Kidney (tissue), 14 donors: Measurements from ENCODE around the gene SERPINA3. TPM values are rescaled to one million over a fixed set of nuclear protein-coding genes. Genes with fewer than 3 reads are reported as not detected.

Experiments used
- DNase-seq, 5 donors: peaks; one replicate each; pipeline ENCODE4 v3.0.0-alpha.2; 2013 to 2020
- FAIRE-seq: peaks from 2 replicates; lab custom pipeline; 2012; peaks lifted over from hg19 to GRCh38; lab: Jason Lieb, UNC
- H3K27ac ChIP-seq, 2 donors: one replicate each; pipeline ENCODE4 v1.7.0; 2013; ENCODE audit warnings: low read depth in 2 of 2, low read length in 2 of 2, inconsistent platforms in 1 of 2
- H3K27me3 ChIP-seq: one replicate; pipeline ENCODE4 v1.7.1; 2013; ENCODE audit warnings: low read length, inconsistent platforms; ENCODE audit not compliant: control insufficient read depth, insufficient read depth
- H3K36me3 ChIP-seq, 3 donors: one replicate each; pipeline versions ENCODE4 v1.7.0 to v1.7.1; 2013; ENCODE audit warnings: low read length in 3 of 3, control low read depth in 1 of 3, inconsistent platforms in 1 of 3; ENCODE audit not compliant: insufficient read depth in 3 of 3, control insufficient read depth in 2 of 3
- H3K4me1 ChIP-seq, 3 donors: one replicate each; pipeline versions ENCODE4 v1.7.0 to v1.7.1; 2013; ENCODE audit warnings: low read length in 3 of 3, inconsistent platforms in 1 of 3, low read depth in 1 of 3; ENCODE audit not compliant: control insufficient read depth in 2 of 3, insufficient read depth in 2 of 3
- H3K4me3 ChIP-seq, 3 donors: one replicate each; pipeline versions ENCODE4 v1.7.0 to v1.8.1; 2013; ENCODE audit warnings: low read length in 3 of 3, control low read depth in 1 of 3, inconsistent platforms in 1 of 3
- H3K9ac ChIP-seq, 3 donors: one replicate each; pipeline versions ENCODE4 v1.7.0 to v1.7.1; 2013; ENCODE audit warnings: low read length in 3 of 3, control low read depth in 1 of 3, inconsistent platforms in 1 of 3
- H3K9me3 ChIP-seq, 3 donors: one replicate each; pipeline versions ENCODE4 v1.7.0 to v1.7.1; 2013; ENCODE audit warnings: low read length in 3 of 3, control low read depth in 1 of 3, inconsistent platforms in 1 of 3; ENCODE audit not compliant: control insufficient read depth in 2 of 3, insufficient read depth in 1 of 3
- CTCF ChIP-seq: IDR thresholded peaks from 3 replicates; pipeline ENCODE4 v1.5.1; 2012; ENCODE audit warnings: mild to moderate bottlenecking, moderate library complexity, borderline replicate concordance; ENCODE audit not compliant: insufficient read depth; ENCODE audit errors: extremely low read depth
- intact Hi-C: fragments of 100-400 bp; cut with DNase I; formaldehyde crosslinking; loops from one replicate; pipeline ENCODE4 v1.11.1; 2022
- polyA plus RNA-seq: library from polyadenylated mRNA; stranded (reverse); fragments of 350-450 nt; fragmentation: Illumina TruSeq; extraction: RNeasy Lipid Tissue Mini Kit (QIAGEN cat#74804); gene quantifications from one replicate; pipeline ENCODE4 v1.2.3, GENCODE V29; 2014; ENCODE audit warnings: low read depth, low replicate concordance; ENCODE audit not compliant: insufficient read depth
- total RNA-seq: library from RNA; stranded (reverse); fragmentation: NEBNext Ultra II Directional; extraction: Animal tissue kit (Norgen Biotek cat#: 25700); gene quantifications from one replicate; pipeline ENCODE4 v1.2.1, GENCODE V29; 2021
- donor health status: control.
- donor health status: control.
- donor health status: control.
- donor health status: control.
- donor health status: control.
- donor health status: DM: yes; HTN: yes; CAD: no.
- donor health status: Normal renal cell carcinoma (clear cell type).

SERPINA3 gene
- total and polyA plus RNA-seq, 2 donors from 2014 or later: 786 to 1,762 TPM

- Histone ChIP-seq H3K4me1 (no peaks in the 10 kb centered on the region), H3K9me3 (no peaks in the 10 kb centered on the region), H3K9ac (no peak overlapping the region), H3K27ac (no peak overlapping the region), H3K4me3 (no peak overlapping the region), H3K27me3 (no peaks in the 10 kb centered on the region), H3K36me3 (no peaks in the 10 kb centered on the region)
- no peak for TF ChIP-seq CTCF
- FAIRE-seq (no peak), DNase-seq (no peak)
- intact Hi-C loops: no loop called here
Measured at GRCh38 chr14:94670692-94671285, 58.6 kb downstream of the SERPINA3 start.

- Histone ChIP-seq H3K4me3 (no peak overlapping the region), H3K9me3 (no peaks in the 10 kb centered on the region), H3K4me1 (no peaks in the 10 kb centered on the region), H3K36me3 (no peaks in the 10 kb centered on the region), H3K27ac (no peak overlapping the region), H3K9ac (no peak overlapping the region), H3K27me3 (no peaks in the 10 kb centered on the region)
- FAIRE-seq: no peak
- DNase-seq: peak in 2 of 5 donors; percentile 31 to 32
- intact Hi-C loops: no loop called here
- TF ChIP-seq CTCF: no peak
Measured at GRCh38 chr14:94671870-94672444, 59.8 kb downstream of the SERPINA3 start.

GRCh38 chr14:94673071-94673470 is 60.9 kb downstream of the SERPINA3 start:
- Histone ChIP-seq H3K9ac (no peak overlapping the region), H3K9me3 (no peaks in the 10 kb centered on the region), H3K36me3 (no peaks in the 10 kb centered on the region), H3K27ac (no peak overlapping the region), H3K27me3 (no peaks in the 10 kb centered on the region), H3K4me1 (no peaks in the 10 kb centered on the region), H3K4me3 (no peak overlapping the region)
- FAIRE-seq (no peak), DNase-seq (peak in 1 of 5 donors; percentile 19)
- intact Hi-C loops: no loop called here
- no peak for TF ChIP-seq CTCF

Other genes starting within 250 kb of the SERPINA3 start
- gene SERPINA2, start 245.7 kb upstream of the SERPINA3 start, total RNA-seq: not detected
- not detected for gene SERPINA2, start 245.7 kb upstream of the SERPINA3 start, polyA plus RNA-seq
- gene SERPINA1, start 223.8 kb upstream of the SERPINA3 start, total RNA-seq: 1,861 TPM
- gene SERPINA1, start 223.8 kb upstream of the SERPINA3 start, polyA plus RNA-seq: 2,184 TPM
- not detected for gene SERPINA11, start 159.6 kb upstream of the SERPINA3 start, total RNA-seq
- gene SERPINA11, start 159.6 kb upstream of the SERPINA3 start, polyA plus RNA-seq: not detected
- gene SERPINA9, start 136.2 kb upstream of the SERPINA3 start, total RNA-seq: not detected
- not detected for gene SERPINA9, start 136.2 kb upstream of the SERPINA3 start, polyA plus RNA-seq
- not detected for gene SERPINA12, start 102.9 kb upstream of the SERPINA3 start, total RNA-seq
- gene SERPINA12, start 102.9 kb upstream of the SERPINA3 start, polyA plus RNA-seq: not detected
- gene SERPINA4, start 50.9 kb upstream of the SERPINA3 start, total RNA-seq: 6.1 TPM
- gene SERPINA4, start 50.9 kb upstream of the SERPINA3 start, polyA plus RNA-seq: 28.3 TPM
- 85.1 TPM for gene SERPINA5, start 31.0 kb upstream of the SERPINA3 start, total RNA-seq
- gene SERPINA5, start 31.0 kb upstream of the SERPINA3 start, polyA plus RNA-seq: 522 TPM
- gene GSC, start 157.7 kb downstream of the SERPINA3 start, total RNA-seq: not detected
- gene GSC, start 157.7 kb downstream of the SERPINA3 start, polyA plus RNA-seq: not detected